Stimulated activated CD8-positive, alpha-beta memory T cell treated with anti-CD3 and anti-CD28 coated beads, Interleukin-15, amount 100 ng/mL, for 4 hours (primary cell): Measurements from ENCODE around the gene TMEM175.

Experiments used
- DNase-seq, 2 donors: peaks; one replicate each; pipeline ENCODE4 v3.0.0-alpha.2; 2020; ENCODE audit warnings: low read depth in 2 of 2

TMEM175 gene

DNA sequence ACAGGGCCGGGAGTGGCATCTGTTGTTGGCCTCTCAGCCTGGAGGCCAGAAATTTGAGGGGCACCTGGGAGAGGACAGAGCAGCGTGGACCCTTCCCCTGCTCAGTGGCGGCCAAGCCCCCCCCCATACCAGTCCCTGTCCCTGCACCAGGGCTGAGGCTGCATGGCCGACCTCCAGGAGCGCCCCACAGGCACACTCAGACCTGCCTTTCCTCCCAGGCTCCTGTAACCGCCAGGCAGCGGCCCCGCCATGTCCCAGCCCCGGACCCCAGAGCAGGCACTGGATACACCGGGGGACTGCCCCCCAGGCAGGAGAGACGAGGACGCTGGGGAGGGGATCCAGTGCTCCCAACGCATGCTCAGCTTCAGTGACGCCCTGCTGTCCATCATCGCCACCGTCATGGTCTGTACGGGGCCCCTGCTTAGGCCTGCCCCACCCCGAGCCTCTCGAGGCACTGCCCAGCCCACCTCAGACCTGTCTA lies 15.3 kb downstream of the TMEM175 start:
- DNase-seq: no peak

DNA sequence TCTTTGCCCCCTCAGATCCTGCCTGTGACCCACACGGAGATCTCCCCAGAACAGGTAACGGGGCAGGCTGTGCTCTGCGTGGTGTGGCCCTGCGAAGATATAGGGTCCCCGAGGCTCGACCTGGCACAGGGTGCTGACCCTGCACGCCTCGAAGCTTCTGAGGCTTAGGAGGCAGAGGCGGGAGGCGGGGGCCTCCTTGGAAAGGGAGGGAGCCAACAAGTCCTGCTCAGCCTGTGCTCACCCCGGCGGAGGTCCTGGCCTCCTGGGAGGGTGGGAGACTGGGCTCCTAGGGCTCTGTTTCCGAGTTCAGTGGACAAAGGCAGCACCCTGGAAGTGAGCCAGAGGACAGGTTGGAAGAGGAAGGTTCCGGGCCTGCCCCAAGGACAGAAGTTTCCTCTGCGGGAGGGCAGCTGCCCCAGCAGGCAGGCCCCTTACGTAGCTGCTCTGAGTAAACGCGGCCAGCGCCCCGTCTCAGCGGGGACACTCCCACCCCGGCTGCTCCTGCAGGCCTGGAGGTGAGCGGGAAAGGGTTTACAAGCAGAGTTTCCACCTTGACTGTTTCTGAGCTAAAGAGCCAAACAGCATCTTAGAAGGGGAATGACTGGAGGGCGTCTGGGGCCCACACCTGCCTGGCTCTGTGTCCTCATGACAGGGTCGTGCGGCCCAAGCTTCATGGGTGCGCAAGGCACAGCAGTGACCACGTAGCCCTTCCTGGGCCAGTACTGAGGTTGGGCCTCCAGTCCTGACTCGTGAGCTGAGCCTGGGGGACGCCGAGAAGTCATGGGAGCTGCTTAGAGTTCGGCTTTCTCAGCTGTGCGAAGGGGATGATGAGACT lies 16.1 kb downstream of the TMEM175 start:
- no peak for DNase-seq

DNA sequence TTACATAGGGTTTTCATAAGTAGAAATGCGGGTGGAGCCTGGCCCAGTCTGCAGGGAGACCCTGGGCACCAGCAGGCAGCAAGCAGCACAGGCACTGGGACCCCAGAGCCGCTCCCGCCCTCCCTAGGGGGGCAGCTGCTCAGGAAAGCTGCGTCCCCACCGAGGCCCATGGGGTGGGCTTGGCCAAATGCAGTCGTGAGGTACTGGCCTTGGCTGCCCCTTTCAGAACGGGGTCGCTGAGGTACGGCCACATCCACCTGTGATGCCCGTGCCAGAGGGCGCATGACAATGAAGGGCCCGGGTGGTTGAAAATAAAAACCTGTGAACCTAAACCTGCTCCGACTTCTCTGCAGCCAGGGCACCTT lies 16.7 kb downstream of the TMEM175 start:
- DNase-seq: no peak

DNA sequence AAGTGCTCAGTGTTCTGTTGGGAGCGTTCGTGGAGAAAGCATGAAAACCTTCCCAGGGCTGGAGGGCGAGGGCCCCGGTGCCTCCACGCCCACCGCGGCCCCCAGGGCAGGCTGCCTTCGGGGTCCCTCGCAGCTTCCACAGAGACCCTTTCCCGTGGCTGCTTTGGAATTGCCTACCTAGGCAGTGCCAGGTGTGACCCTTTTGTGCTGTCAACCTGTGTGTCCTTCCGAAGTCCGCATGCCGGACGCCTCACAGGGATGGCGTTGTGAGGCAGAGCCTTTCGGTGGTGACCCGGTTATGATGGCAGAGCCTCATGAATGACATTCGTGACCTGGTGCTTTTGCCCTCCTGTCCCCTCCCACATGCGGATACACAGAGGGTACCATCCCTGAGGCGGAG lies 17.4 kb downstream of the TMEM175 start:
- no peak for DNase-seq

DNA sequence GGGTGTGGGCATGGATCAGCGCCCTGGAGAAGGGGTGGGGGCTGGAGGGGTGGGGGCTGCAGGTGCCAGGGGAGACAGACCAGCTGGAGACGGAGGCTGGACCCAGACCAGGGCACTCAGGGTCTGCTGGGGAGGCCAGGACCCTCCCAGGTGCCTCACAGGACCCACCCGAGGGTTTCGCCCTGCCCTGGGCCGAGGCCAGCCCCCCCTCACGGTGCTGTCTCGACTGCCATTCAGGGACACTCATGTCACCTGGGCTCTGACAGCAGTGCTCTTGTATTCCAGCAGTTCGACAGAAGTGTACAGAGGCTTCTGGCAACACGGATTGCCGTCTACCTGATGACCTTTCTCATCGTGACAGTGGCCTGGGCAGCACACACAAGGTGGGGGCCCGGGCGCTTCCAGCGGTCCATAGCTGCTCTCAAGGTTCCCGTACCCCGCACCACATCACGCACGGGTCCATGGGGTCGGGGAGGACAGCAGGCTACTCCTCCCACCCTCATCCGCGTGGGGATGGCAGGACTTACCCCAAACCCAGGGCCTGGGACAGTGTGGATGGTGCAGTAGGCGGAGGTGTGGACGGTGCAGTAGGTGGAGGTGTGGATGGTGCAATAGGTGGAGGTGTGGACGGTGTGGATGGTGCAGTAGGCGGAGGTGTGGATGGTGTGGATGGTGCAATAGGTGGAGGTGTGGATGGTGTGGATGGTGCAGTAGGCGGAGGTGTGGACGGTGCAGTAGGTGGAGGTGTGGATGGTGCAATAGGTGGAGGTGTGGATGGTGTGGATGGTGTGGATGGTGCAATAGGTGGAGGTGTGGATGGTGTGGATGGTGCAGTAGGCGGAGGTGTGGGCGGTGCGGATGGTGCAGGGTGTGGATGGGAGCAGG lies 18.1 kb downstream of the TMEM175 start:
- no peak for DNase-seq

DNA sequence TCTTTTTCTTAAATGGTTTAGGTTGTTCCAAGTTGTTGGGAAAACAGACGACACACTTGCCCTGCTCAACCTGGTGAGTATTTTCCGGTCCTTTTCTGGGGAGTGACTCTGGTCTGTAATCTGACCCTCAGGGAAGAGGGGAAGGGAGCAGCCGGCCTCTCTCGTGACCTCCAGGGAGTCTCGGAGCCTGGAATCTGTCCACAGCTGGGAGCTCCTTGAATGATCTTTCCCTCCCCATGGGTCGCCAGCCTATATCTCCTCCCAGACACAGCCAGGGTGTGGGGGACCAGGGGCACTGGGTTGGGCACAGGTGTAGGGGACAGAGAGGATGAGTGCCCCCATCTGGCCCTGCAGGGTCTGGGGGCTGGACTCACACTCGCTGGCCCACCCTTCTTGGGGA lies 18.9 kb downstream of the TMEM175 start:
- DNase-seq: no peak

DNA sequence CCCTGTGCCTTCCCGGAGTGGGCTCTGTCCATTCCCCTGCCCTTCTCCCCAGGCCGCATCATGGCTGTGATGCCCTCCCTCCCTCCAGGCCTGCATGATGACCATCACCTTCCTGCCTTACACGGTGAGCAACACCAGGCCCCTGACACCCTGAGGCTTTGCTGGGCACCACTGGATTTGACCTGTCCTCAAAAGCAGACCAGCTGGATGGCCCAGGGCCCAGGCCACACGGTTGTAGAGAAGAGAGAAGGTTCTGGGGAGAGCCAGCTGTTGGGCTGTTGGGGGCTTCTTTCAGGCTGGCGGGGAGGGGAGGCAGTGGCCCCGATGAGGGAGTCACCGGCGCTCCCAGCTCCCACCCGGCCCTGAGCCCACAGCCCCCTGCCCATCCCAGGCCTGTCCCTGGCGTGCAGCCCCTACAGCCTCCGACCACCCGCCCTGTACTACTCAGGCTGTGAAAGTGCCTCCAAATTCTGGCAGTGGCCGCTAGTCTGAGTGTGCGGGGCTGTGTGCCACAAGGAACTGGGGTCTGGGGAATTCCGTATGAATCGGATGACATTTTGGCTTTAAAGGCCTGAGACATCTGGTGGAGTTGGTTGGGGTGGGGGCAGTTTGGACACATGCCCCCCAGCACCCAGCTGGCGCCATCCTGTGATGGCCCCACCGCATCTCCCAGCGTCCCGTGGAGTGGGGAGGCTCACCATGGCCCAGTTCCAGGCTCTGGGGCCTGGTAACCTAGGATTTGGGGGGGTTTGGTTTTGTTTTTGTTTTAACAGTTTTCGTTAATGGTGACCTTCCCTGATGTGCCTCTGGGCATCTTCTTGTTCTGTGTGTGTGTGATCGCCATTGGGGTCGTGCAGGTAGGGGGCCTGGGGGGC lies 19.6 kb downstream of the TMEM175 start:
- DNase-seq: no peak

DNA sequence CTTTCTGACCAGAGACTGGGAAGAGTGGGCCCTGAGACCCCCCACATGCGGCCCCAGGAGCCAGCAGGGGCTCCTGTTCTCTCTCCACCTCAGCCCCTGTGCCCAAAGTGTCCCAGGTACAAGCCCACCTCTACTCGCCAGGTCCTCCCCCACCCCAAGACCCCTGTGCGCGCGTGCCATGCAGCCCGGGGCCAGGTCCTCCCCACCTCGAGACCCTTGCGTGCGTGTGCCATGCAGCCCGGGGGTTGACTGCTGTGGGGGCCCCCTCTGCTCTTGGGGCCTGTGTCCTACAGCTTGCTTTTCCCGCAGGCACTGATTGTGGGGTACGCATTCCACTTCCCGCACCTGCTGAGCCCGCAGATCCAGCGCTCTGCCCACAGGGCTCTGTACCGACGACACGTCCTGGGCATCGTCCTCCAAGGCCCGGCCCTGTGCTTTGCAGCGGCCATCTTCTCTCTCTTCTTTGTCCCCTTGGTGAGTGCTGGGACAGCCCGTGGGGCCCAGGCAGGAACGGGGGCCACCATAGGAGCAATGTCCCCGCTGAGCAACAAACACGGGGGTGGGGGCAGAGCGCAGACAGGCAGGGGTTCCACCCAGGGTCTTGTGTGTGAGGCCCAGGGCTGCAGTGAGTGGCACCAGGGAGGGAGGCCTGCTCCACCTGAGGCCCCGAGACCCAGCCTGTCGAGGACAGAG lies 20.8 kb downstream of the TMEM175 start:
- no peak for DNase-seq

DNA sequence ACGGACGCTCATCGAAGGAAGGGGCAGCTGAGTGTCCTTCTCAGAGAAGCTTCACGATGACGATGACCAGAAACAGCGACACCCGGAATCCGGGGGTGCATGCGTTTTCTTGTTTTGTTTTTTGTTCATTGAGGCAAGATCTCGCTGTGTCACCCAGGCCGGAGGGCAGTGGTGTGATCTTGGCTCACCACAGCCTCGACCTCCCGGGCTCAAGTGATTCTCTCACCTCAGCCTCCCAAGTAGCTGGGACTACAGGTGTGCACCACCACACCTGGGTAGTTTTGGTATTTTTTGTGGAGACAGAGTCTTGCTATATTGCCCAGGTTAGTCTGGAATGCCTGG lies 21.3 kb downstream of the TMEM175 start:
- no peak for DNase-seq

DNA sequence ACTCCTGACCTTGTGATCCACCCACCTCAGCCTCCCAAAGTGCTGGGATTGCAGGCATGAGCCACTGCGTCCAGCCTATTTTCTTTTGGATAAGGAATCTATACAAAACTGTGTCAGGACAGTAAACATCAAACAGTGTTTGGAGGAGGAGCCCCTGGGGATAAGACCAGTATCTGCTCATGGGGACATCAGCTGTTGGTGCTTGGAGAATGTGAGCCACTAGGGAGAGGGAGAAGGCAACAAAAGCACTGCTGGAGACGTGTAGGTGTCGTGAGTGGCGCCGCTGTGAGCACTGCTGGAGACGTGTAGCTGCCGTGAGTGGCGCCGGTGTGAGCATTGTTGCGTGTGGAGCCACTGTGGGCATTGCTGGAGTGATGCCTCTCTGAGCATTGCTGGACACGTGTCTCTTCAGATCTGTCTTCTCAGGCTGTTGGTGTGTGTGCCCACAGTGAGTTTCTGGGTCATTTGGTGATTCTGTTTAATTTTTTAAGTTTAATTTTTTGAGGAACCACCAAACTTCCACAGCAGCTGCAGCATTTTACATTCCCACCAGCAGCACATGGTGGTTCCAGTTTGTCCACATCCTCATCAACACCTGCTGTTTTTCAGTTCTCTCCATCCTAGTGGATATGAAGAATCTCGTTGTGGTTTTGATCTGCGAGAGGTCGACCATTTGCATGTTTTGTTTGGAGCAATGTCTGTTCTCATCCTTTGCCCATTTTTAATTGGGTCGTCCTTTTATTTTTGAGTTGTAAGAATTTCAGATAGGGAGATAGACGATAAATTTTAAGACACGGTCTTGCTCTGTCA lies 22.2 kb downstream of the TMEM175 start:
- DNase-seq: no peak

DNA sequence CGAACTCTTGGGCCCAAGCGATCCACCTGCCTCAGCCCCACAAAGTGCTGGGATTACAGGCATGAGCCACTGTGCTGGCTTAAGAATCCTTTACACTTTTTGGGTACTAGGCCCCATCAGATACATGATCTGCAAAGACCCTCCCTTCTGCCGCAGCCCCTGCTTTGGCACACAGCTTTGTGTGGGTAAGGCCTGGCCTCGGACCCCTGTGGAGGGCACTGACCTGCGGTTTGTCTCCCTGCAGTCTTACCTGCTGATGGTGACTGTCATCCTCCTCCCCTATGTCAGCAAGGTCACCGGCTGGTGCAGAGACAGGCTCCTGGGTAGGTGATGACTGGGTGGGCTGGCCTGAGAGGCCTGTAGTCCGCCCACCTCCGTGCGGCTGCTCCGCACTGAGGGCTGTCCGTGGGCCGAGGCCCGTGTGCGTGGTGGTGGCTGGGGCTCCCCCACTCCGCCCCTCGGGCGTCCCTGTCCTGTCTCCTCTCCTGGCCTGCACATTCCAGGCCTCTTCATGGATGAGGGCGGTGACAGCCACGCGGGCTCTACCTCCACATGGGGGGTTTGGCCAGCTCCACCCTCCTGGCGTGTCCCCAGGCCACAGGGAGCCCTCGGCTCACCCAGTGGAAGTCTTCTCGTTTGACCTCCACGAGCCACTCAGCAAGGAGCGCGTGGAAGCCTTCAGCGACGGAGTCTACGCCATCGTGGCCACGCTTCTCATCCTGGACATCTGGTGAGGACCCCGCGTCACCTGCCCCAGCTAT lies 23.1 kb downstream of the TMEM175 start:
- no peak for DNase-seq

DNA sequence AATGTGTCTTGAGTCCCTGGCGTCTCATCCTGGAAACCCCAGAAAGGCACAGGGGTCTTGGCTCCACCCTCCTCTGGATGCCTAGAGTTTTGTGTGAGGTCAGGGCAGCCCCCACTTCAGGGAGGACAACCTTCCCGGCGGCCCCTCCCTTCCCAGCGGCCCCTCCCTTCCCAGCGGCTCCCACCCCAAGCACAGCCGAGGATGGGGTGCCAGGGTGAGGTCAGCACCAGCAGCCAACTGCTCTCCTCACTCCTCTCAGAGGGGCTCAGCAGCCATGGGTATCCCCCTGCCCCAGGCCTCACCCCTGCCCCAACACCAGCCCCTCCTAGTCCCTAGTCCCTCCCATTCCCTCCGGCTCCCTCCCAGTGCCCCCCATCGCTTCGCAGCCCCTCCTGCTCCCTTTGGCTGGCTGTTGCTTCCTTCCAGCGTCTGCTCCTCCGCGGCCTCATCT lies 23.7 kb downstream of the TMEM175 start:
- no peak for DNase-seq

DNA sequence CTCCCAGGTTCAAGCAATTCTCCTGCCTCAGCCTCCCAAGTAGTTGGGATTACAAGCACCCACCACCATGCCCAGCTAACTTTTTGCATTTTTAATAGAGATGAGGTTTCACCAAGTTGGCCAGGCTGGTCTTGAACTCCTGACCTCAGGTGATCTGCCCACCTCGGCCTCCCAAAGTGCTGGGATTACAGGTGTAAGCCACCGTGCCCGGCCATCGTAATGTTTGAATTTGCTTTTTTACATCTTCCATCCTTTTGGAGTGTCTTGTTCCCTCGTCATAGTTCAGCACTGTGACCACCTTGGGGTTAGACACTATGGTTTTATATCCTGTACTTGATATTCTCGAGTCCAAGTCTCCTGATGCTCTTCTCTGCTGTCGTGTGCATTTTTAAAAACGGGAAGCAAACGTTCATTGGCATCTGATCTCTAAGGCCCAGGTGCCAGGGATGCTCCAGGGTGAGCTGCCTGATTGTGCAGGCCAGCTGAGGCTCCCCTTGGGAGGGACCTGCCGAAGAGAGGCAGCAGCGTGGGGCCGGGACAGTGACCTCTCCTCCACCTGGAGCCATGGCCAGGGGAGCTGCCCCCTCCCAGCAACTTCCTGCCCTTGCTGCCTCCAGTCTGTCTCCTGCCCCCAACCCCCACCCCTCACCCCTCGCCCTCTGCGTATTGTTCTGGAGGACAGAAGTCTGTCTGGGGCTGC lies 24.4 kb downstream of the TMEM175 start:
- DNase-seq: no peak

DNA sequence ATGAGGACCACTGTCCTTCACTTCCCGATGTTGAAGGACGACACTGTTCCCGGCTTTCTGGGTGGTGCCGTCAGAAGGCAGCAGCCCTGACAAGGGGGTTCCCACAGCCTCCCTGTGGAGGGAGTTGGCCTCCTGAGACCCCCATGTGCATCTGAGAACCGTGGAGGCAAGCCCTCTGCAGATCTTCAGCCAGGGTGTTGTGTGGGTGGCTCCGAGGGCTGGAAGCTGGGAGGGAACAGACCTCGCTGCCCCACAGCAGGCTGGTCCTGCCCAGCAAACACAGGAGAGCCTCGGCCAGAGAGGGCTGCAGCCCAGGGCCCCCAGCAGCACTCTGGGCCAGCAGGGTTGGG lies 24.9 kb downstream of the TMEM175 start:
- no peak for DNase-seq

DNA sequence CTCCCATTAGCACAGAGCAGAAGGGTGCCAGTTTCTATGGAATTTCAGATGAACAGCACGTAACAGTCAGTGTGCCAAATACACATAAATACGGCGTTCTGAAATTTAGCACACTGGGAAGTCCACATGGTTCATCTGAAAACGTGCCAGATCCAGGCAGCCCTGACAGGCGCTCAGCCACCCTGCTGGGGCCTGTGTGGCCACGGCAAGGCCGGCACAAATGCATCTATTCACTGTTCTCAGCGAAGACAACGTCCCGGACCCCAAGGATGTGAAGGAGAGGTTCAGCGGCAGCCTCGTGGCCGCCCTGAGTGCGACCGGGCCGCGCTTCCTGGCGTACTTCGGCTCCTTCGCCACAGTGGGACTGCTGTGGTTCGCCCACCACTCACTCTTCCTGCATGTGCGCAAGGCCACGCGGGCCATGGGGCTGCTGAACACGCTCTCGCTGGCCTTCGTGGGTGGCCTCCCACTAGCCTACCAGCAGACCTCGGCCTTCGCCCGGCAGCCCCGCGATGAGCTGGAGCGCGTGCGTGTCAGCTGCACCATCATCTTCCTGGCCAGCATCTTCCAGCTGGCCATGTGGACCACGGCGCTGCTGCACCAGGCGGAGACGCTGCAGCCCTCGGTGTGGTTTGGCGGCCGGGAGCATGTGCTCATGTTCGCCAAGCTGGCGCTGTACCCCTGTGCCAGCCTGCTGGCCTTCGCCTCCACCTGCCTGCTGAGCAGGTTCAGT lies 25.5 kb downstream of the TMEM175 start:
- no peak for DNase-seq

DNA sequence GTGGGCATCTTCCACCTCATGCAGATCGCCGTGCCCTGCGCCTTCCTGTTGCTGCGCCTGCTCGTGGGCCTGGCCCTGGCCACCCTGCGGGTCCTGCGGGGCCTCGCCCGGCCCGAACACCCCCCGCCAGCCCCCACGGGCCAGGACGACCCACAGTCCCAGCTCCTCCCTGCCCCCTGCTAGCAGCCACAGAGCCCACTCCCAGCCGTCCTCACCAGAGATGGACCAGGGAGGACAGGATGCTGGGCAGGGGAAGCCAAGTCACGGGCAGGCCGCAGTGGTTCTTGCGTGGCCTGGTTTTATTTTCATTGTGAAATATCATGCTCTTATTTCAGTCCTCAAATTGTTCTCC lies 26.0 kb downstream of the TMEM175 start:
- no peak for DNase-seq

DNA sequence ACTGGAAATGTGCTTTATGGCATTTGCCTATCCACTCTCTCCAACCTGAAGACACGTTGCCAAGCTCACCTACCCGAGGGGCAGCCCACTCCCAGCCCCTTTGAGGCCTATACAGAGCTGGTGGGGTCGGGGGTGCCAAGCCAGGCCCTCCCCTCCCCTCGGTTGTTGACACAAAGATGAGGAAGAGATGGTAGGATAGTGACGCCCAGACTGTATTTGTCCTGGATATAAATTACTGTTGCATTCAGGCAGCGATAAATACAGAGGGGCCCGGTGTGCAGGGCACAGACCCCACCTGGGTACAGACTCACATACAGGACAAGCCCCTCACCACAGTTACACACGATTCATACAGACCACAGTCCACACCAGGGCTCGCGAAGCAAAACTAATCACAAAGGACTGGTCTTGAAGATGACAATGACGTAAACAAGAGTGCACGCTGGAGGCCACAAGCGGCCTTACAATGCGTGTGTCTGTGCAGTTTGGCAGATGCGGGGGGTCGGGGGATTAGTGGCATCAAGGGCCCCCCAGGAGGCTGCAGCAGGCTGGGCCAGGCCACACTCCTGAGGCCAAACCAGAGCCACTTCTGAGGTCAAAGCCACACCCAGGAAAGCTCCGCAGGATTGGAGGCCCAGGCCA lies 26.6 kb downstream of the TMEM175 start:
- no peak for DNase-seq
